K562 (cell line): ENCODE data around the gene ANKRD13B.

Source experiments
- GABPB1 ChIP-seq: sonication (generic); formaldehyde crosslinking; IDR thresholded peaks from 2 replicates; pipeline ENCODE4 v1.8.0; 2022; ENCODE audit warnings: mild to moderate bottlenecking, missing genetic modification reagents
- JUND ChIP-seq, 2 experiments: IDR thresholded peaks; 2 replicates in 1 of 2; 3 replicates in 1 of 2; pipeline ENCODE4 v1.6.1; 2011; ENCODE audit warnings: borderline replicate concordance in 2 of 2, low read depth in 2 of 2, low read length in 2 of 2, improper control_type of control experiment in 1 of 2, missing biosample characterization in 1 of 2, missing genetic modification characterization in 1 of 2, missing genetic modification reagents in 1 of 2
- KDM1A ChIP-seq, 2 experiments: fragments of 450-650 bp; IDR thresholded peaks; 2 replicates each; pipeline ENCODE4 v1.6.1; 2016; ENCODE audit warnings: mild to moderate bottlenecking in 2 of 2
- MYC ChIP-seq, 2 experiments: fragments of 250-450 bp in 1 of 2; sonication (Bioruptor Pico) in 1 of 2; IDR thresholded peaks; 2 replicates each; pipeline versions ENCODE4 v1.5.1 to v1.6.1; 2012 to 2021; ENCODE audit warnings: low read depth in 2 of 2, borderline replicate concordance in 1 of 2, improper control_type of control experiment in 1 of 2, low read length in 1 of 2, mild to moderate bottlenecking in 1 of 2, moderate library complexity in 1 of 2
- RCOR1 ChIP-seq, 2 experiments: IDR thresholded peaks; 2 replicates each; pipeline ENCODE4 v1.6.1; 2012; ENCODE audit warnings: low read depth in 2 of 2, low read length in 2 of 2, borderline replicate concordance in 1 of 2, improper control_type of control experiment in 1 of 2
- REST ChIP-seq, 2 experiments: fragments of 450-650 bp; formaldehyde crosslinking in 1 of 2; IDR thresholded peaks; 2 replicates each; pipeline versions ENCODE4 v1.4.0 to v1.6.1; 2014 to 2020; ENCODE audit warnings: mild to moderate bottlenecking in 2 of 2, borderline replicate concordance in 1 of 2, low read depth in 1 of 2
- SREBF1 ChIP-seq: fragments of 150-350 bp; IDR thresholded peaks from 2 replicates; pipeline ENCODE4 v1.6.1; 2014; ENCODE audit warnings: antibody characterized with exemption, low read depth, low read length, borderline replicate concordance
- TAF1 ChIP-seq: IDR thresholded peaks from 2 replicates; pipeline ENCODE4 v1.6.1; 2011; ENCODE audit warnings: mild to moderate bottlenecking, low read length, moderate library complexity; ENCODE audit not compliant: insufficient read depth, control insufficient read depth, severe bottlenecking; ENCODE audit errors: extremely low read depth
- TBP ChIP-seq: optimal IDR thresholded peaks from 2 replicates; pipeline ENCODE3; 2011; ENCODE audit warnings: low read depth, low read length, improper control_type of control experiment
- TCF7L2 ChIP-seq: fragments of 150-350 bp; IDR thresholded peaks from 2 replicates; pipeline ENCODE4 v1.6.1; 2016; ENCODE audit warnings: low read depth, mild to moderate bottlenecking, low read length, moderate library complexity
- ZNF408 ChIP-seq: fragments of 250-450 bp; sonication (Bioruptor Pico); IDR thresholded peaks from 2 replicates; pipeline ENCODE4 v1.4.0; 2020; ENCODE audit warnings: low read depth, mild to moderate bottlenecking, moderate library complexity
- TF ChIP-seq, protein P1 (sequence below): fragments of 450-650 bp; IDR thresholded peaks from 2 replicates; pipeline ENCODE4 v1.6.1; 2018; ENCODE audit warnings: mild to moderate bottlenecking, low read depth; ENCODE audit not compliant: partially characterized antibody

GRCh38 chr17:29625037-29625750, 32.3 kb downstream of the ANKRD13B start:
- TF ChIP-seq REST (IDR thresholded peaks at IDR 0.05; ENCODE audit: borderline replicate concordance) (no peak), REST (CRISPR knock-in tag; IDR thresholded peaks at IDR 0.05; ENCODE audit: low read depth) (no peak), SREBF1 (no peak), MYC (IDR thresholded peaks at IDR 0.05; ENCODE audit: low read depth, low read length) (no peak), MYC (CRISPR knock-in tag; IDR thresholded peaks at IDR 0.05; ENCODE audit: borderline replicate concordance, low read depth) (no peak), RCOR1 (IDR thresholded peaks at IDR 0.05; ENCODE audit: borderline replicate concordance in 1 of 2, low read depth in 2 of 2, low read length in 2 of 2) (no peak), JUND (IDR thresholded peaks at IDR 0.05; ENCODE audit: borderline replicate concordance, low read depth, low read length) (no peak), JUND (tag; IDR thresholded peaks at IDR 0.05; ENCODE audit: borderline replicate concordance, low read depth, low read length) (no peak), GABPB1 (CRISPR knock-in tag) (no peak), KDM1A (IDR thresholded peaks at IDR 0.05) (peak in 1 of 2 experiments; percentile 41; a peak in 1 of 4 replicates), TCF7L2 (no peak), TAF1 (no peak), ZNF408 (CRISPR knock-in tag) (no peak), TBP (no peak)
- TF ChIP-seq, protein P1, sequence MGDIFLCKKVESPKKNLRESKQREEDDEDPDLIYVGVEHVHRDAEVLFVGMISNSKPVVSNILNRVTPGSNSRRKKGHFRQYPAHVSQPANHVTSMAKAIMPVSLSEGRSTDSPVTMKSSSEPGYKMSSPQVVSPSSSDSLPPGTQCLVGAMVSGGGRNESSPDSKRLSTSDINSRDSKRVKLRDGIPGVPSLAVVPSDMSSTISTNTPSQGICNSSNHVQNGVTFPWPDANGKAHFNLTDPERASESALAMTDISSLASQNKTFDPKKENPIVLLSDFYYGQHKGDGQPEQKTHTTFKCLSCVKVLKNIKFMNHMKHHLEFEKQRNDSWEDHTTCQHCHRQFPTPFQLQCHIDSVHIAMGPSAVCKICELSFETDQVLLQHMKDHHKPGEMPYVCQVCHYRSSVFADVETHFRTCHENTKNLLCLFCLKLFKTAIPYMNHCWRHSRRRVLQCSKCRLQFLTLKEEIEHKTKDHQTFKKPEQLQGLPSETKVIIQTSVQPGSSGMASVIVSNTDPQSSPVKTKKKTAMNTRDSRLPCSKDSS: no peak
